HepG2 (cell line): ENCODE measurements around the gene FBXW12. TPM values are rescaled to one million over a fixed set of nuclear protein-coding genes. Genes with fewer than 3 reads are reported as not detected.

Source experiments
- ARID4A ChIP-seq: sonication (generic); formaldehyde crosslinking; IDR thresholded peaks from 2 replicates; pipeline ENCODE4 v1.5.0; 2020; ENCODE audit warnings: mild to moderate bottlenecking, missing genetic modification reagents, borderline replicate concordance
- CEBPB ChIP-seq: IDR thresholded peaks from 2 replicates; pipeline ENCODE4 v1.6.1; 2011; ENCODE audit warnings: low read depth, low read length, improper control_type of control experiment, borderline replicate concordance
- EP300 ChIP-seq, 3 experiments: sonication (generic) in 1 of 3; formaldehyde crosslinking in 1 of 3; IDR thresholded peaks; 2 replicates each; pipeline versions ENCODE4 v1.5.1 to v1.6.1; 2011 to 2020; ENCODE audit warnings: low read depth in 2 of 3, low read length in 2 of 3, borderline replicate concordance in 1 of 3, improper control_type of control experiment in 1 of 3, mild to moderate bottlenecking in 1 of 3, missing genetic modification reagents in 1 of 3, moderate library complexity in 1 of 3
- FOXM1 ChIP-seq: sonication (generic); formaldehyde crosslinking; IDR thresholded peaks from 2 replicates; pipeline ENCODE4 v1.5.0; 2020; ENCODE audit warnings: missing genetic modification reagents
- FUBP1 ChIP-seq: sonication (generic); formaldehyde crosslinking; IDR thresholded peaks from 2 replicates; pipeline ENCODE4 v1.5.1; 2020; ENCODE audit warnings: missing genetic modification reagents, mild to moderate bottlenecking, borderline replicate concordance
- HNRNPK ChIP-seq: fragments of 200-400 bp; formaldehyde crosslinking; IDR thresholded peaks from 2 replicates; pipeline ENCODE4 v1.6.1; 2018; ENCODE audit warnings: low read length, low read depth, moderate library complexity, mild to moderate bottlenecking; ENCODE audit not compliant: poor library complexity, severe bottlenecking
- HNRNPLL ChIP-seq: fragments of 200-400 bp; formaldehyde crosslinking; IDR thresholded peaks from 2 replicates; pipeline ENCODE4 v1.6.1; 2017; ENCODE audit warnings: mild to moderate bottlenecking, low read depth, low read length; ENCODE audit not compliant: poor library complexity, severe bottlenecking
- IKZF5 ChIP-seq: IDR thresholded peaks from 2 replicates; pipeline ENCODE4 v1.6.1; 2018; ENCODE audit warnings: missing genetic modification reagents, mild to moderate bottlenecking, missing compliant biosample characterization
- NCOA5 ChIP-seq: sonication (generic); formaldehyde crosslinking; IDR thresholded peaks from 2 replicates; pipeline ENCODE4 v1.4.0; 2020; ENCODE audit warnings: missing genetic modification reagents
- RXRA ChIP-seq: sonication (generic); formaldehyde crosslinking; IDR thresholded peaks from 2 replicates; pipeline ENCODE4 v1.5.1; 2020; ENCODE audit warnings: missing genetic modification reagents
- ZIK1 ChIP-seq: sonication (generic); formaldehyde crosslinking; IDR thresholded peaks from 2 replicates; pipeline ENCODE4 v1.5.0; 2020; ENCODE audit warnings: mild to moderate bottlenecking, low read depth, missing genetic modification reagents, borderline replicate concordance
- ZNF224 ChIP-seq: sonication (generic); formaldehyde crosslinking; IDR thresholded peaks from 2 replicates; pipeline ENCODE4 v1.5.0; 2020; ENCODE audit warnings: mild to moderate bottlenecking, missing genetic modification reagents
- ZNF253 ChIP-seq: sonication (generic); formaldehyde crosslinking; IDR thresholded peaks from 2 replicates; pipeline ENCODE4 v1.8.0; 2022; ENCODE audit warnings: mild to moderate bottlenecking, missing genetic modification reagents, borderline replicate concordance
- ZNF292 ChIP-seq: sonication (generic); formaldehyde crosslinking; IDR thresholded peaks from 2 replicates; pipeline ENCODE4 v1.8.1; 2022; ENCODE audit warnings: mild to moderate bottlenecking, low read depth, missing genetic modification reagents, borderline replicate concordance
- ZNF331 ChIP-seq: sonication (generic); formaldehyde crosslinking; IDR thresholded peaks from 2 replicates; pipeline ENCODE4 v1.4.0; 2020; ENCODE audit warnings: missing genetic modification reagents
- ZNF362 ChIP-seq: sonication (generic); formaldehyde crosslinking; IDR thresholded peaks from 2 replicates; pipeline ENCODE4 v1.4.0; 2020; ENCODE audit warnings: missing genetic modification reagents, mild to moderate bottlenecking, borderline replicate concordance
- ZNF446 ChIP-seq: sonication (generic); formaldehyde crosslinking; IDR thresholded peaks from 2 replicates; pipeline ENCODE4 v1.5.0; 2020; ENCODE audit warnings: mild to moderate bottlenecking, missing genetic modification reagents
- ZNF530 ChIP-seq: sonication (generic); formaldehyde crosslinking; IDR thresholded peaks from 2 replicates; pipeline ENCODE4 v1.5.0; 2020; ENCODE audit warnings: low read depth, mild to moderate bottlenecking, missing genetic modification reagents
- ZNF557 ChIP-seq: sonication (generic); formaldehyde crosslinking; IDR thresholded peaks from 2 replicates; pipeline ENCODE4 v1.4.0; 2020; ENCODE audit warnings: missing genetic modification reagents
- ZNF615 ChIP-seq: sonication (generic); formaldehyde crosslinking; IDR thresholded peaks from 2 replicates; pipeline ENCODE4 v1.5.0; 2020; ENCODE audit warnings: mild to moderate bottlenecking, missing genetic modification reagents, borderline replicate concordance
- polyA plus RNA-seq, 8 experiments: library from polyadenylated mRNA; depleted of rRNA in 3 of 8; stranded (reverse) in 7 of 8; unstranded in 1 of 8; fragments of >200 nt; fragmentation: Illumina TruSeq in 4 of 8; extraction: Trizol in 4 of 8; gene quantifications; 2 replicates each; pipeline versions ENCODE4 v1.2.1 to v1.2.3, GENCODE V29; 2011 to 2016; ENCODE audit warnings: low read depth in 4 of 8, missing spikeins in 1 of 8, mixed read lengths in 1 of 8; ENCODE audit not compliant: insufficient read depth in 1 of 8
- total RNA-seq, 5 experiments: library from RNA; depleted of rRNA; stranded (reverse); fragments of >200 nt; fragmentation: Illumina TruSeq; extraction: Trizol; gene quantifications; 2 replicates each; pipeline ENCODE4 v1.2.3, GENCODE V29; 2016; ENCODE audit warnings: low read depth in 1 of 5

Gene FBXW12
- total and polyA plus RNA-seq, 2 of the 13 experiments (the other 11 are each of a cell fraction or from before 2014, with no cell fraction given) = not detected

GRCh38 chr3:48435774-48436476 is 63.9 kb downstream of the FBXW12 start (continued):
- TF ChIP-seq ARID4A (CRISPR knock-in tag) (peak; percentile 49; the same call in 1 of the 2 replicates), RXRA (CRISPR knock-in tag) (peak; percentile 27; the same call in 1 of the 2 replicates), FUBP1 (CRISPR knock-in tag) (no peak), ZNF331 (peak; percentile 54; the same call in 1 of the 2 replicates), HNRNPK (no peak), ZNF224 (CRISPR knock-in tag) (no peak), ZNF446 (CRISPR knock-in tag) (no peak), ZNF253 (CRISPR knock-in tag) (no peak), ZIK1 (CRISPR knock-in tag) (no peak), HNRNPLL (no peak), ZNF557 (CRISPR knock-in tag) (no peak), FOXM1 (CRISPR knock-in tag) (no peak), NCOA5 (CRISPR knock-in tag) (no peak), ZNF292 (CRISPR knock-in tag) (no peak), IKZF5 (CRISPR knock-in tag) (peak; percentile 82; the same call in 1 of the 2 replicates), EP300 (IDR thresholded peaks at IDR 0.05; ENCODE audit: low read depth in 2 of 2, low read length in 2 of 2) (no peak), EP300 (CRISPR knock-in tag; IDR thresholded peaks at IDR 0.05; ENCODE audit: borderline replicate concordance) (no peak), ZNF362 (CRISPR knock-in tag) (no peak), CEBPB (no peak), ZNF615 (CRISPR knock-in tag) (no peak), ZNF530 (no peak)
